Lower leg skin (tissue), 4 donors: ENCODE data around the gene SURF6. TPM values are rescaled to one million over a fixed set of nuclear protein-coding genes. Genes with fewer than 3 reads are reported as not detected.
"Not testable (repeated sequence)": the region's sequence is repeated elsewhere in the genome, so short reads cannot be mapped to it uniquely, and the experiment has no call there.

ENCODE experiments used
- DNase-seq, 2 donors: peaks; one replicate each; pipeline ENCODE4 v3.0.0-alpha.2; 2019; ENCODE audit warnings: low spot score in 2 of 2
- H3K4me3 ChIP-seq: fragments of 200-600 bp; sonication (generic); 2 replicates; pipeline ENCODE4 v1.5.1; 2017; ENCODE audit warnings: mild to moderate bottlenecking, low read depth; ENCODE audit not compliant: poor library complexity, severe bottlenecking
- POLR2A ChIP-seq, 2 donors: fragments of 450-650 bp; IDR thresholded peaks; one replicate each; pipeline ENCODE4 v1.6.1; 2016 to 2017; ENCODE audit warnings: antibody characterized with exemption in 2 of 2, mild to moderate bottlenecking in 1 of 2, moderate library complexity in 1 of 2
- WGBS, 2 donors: methylation state at CpG; one replicate each; pipeline ENCODE4 v1.1.5; 2018; 5-methylcytosine and 5-hydroxymethylcytosine counted together
- intact Hi-C: fragments of 100-400 bp; cut with DNase I; formaldehyde crosslinking; loops from one replicate; pipeline ENCODE4 v1.15.0; 2023; ENCODE audit warnings: low total_unique reads
- total RNA-seq, 4 donors: library from RNA; depleted of rRNA; stranded (reverse); fragments of >200 nt; gene quantifications; one replicate each; pipeline ENCODE4 v1.1.0, GENCODE V29; 2016
- TF ChIP-seq, protein P1 (sequence below), 3 donors: fragments of 450-650 bp; IDR thresholded peaks; one replicate each; pipeline ENCODE4 v1.5.1; 2016; ENCODE audit warnings: antibody characterized with exemption in 3 of 3, mild to moderate bottlenecking in 3 of 3, moderate library complexity in 2 of 3

Gene SURF6
- total RNA-seq, 4 donors from 2014 or later, result 21.7 to 37.4 (median 27.4) TPM

DNA sequence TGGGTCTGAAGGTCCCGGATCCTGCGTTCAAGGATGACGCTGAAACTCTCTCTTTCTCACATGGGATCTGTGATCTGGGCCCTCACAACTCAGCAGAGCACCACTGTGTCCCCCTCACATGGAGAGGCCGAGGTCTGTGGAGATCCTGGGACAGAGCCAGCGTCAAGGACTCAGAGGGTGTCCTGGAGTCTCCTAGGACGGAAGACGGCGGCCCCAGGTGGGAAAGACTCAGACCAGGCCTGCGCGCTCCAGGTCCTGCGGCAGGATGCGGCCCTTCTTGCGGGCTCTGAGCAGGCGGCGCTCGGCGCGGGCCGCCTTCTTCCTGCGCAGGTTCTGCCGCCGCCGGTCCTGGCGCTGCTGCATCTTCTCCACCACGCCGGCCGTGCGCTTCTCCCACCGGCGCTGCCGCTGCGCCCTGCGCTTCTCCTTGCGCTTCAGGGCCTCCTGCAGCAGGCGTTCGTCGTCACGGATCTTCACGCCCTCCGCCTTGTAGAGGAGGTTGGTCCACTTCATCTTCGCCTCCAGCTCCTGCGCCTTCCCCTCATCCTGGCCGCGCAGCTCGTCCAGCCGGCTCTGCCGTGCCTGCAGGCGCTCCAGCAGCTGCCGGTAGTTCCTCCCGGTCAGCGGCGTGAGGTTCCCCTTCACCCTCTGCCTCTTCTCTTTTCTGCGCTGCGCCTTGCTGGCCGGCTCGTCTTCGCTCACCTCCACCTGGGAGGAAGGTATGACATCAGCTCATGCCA lies 4.2 kb downstream of the SURF6 start:
- 94 to 96% methylated on average over 54 to 57 of the region's 57 CpGs for WGBS, 2 donors
- intact Hi-C loops, result loop anchor here (10.0 kb wide), 1 partner anchor 147 kb away; no protein-coding TSS in a partner anchor
- peak in 1 of 2 donors; percentile 82 for DNase-seq
- TF ChIP-seq POLR2A (IDR thresholded peaks at IDR 0.05), result no peak
- TF ChIP-seq, protein P1, sequence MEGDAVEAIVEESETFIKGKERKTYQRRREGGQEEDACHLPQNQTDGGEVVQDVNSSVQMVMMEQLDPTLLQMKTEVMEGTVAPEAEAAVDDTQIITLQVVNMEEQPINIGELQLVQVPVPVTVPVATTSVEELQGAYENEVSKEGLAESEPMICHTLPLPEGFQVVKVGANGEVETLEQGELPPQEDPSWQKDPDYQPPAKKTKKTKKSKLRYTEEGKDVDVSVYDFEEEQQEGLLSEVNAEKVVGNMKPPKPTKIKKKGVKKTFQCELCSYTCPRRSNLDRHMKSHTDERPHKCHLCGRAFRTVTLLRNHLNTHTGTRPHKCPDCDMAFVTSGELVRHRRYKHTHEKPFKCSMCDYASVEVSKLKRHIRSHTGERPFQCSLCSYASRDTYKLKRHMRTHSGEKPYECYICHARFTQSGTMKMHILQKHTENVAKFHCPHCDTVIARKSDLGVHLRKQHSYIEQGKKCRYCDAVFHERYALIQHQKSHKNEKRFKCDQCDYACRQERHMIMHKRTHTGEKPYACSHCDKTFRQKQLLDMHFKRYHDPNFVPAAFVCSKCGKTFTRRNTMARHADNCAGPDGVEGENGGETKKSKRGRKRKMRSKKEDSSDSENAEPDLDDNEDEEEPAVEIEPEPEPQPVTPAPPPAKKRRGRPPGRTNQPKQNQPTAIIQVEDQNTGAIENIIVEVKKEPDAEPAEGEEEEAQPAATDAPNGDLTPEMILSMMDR (IDR thresholded peaks at IDR 0.05), result no peak
- H3K4me3 ChIP-seq, result no peak overlapping the region

DNA sequence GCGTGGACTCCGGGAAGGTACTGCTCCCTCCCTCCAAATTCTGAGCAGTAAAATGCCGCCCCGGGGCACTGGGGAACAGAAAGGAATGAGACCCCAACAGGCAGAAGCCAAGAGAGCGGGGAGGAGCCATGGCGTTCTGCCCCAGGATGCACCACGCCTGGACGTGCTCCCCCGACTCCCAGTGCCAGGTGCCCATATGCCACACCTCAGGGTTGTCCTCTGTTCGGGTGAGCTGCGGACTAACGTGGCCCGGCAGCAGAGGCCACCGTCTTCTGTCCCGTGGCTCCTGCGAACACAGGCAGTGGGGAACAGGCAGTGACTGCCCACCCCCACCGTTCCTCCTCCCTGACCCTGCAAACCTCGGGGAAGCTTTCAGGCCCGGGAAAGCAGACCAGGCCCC lies 4.8 kb downstream of the SURF6 start:
- peak in 1 of 2 donors; percentile 72 for DNase-seq
- WGBS, 2 donors, result 79 to 81% methylated on average over 19 of the region's 19 CpGs
- intact Hi-C loops, result loop anchor here (10.0 kb wide), 1 partner anchor 146 kb away; no protein-coding TSS in a partner anchor
- TF ChIP-seq POLR2A (IDR thresholded peaks at IDR 0.05), result no peak
- TF ChIP-seq, protein P1 (IDR thresholded peaks at IDR 0.05), result no peak
- no peak overlapping the region for H3K4me3 ChIP-seq

DNA sequence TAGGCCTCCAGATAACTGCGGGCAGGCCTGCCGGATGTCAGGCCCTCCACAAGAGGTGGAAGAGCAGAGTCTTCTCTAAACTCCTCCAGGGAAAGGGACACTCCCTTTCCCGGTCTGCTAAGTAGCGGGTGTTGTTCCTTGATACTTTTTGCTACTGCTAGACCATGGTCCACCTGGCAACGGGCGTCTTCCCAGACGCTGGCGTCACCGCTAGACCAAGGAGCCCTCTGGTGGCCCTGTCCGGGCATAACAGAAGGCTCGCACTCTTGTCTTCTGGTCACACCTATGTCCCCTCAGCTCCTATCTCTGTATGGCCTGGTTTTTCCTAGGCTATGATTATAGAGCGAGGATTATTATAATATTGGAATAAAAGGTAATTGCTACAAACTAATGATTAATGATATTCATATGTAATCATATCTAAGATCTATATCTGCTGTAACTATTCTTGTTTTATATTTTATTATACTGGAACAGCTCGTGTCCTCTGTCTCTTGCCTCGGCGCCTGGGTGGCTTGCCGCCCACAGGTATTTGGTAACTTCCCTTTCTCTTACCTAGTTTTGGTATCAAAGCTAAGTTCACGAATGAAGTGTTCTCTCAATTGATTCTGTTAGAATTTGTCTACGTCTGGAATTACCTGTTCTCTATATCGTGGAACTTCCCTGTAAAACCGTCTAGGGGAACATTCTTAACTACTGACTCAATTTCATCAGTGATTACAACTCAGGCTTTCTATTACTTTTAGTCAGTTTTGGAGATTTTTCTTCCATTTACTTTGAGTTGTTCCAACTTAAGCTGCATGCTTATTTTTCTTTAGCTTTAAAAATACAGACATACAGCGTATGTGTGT lies 6.5 kb downstream of the SURF6 start:
- TF ChIP-seq, protein P1 (IDR thresholded peaks at IDR 0.05), result peak in 1 of 3 donors; percentile 17
- intact Hi-C loops, result loop anchor here (10.0 kb wide), 1 partner anchor 145 kb away; no protein-coding TSS in a partner anchor
- 48 to 52% methylated on average over 21 of the region's 21 CpGs for WGBS, 2 donors

GRCh38 chr9:133327834-133328484 lies 8.0 kb downstream of the SURF6 start:
- H3K4me3 ChIP-seq, result no peak overlapping the region
- DNase-seq, result peak in 1 of 2 donors; percentile 70
- intact Hi-C loops, result no loop called here
- WGBS, 2 donors, result 92% methylated on average over 10 of the region's 10 CpGs
- no peak for TF ChIP-seq POLR2A (IDR thresholded peaks at IDR 0.05)
- TF ChIP-seq, protein P1 (IDR thresholded peaks at IDR 0.05), result no peak

More for the DNA sequence above, 6.5 kb downstream of the SURF6 start:
- H3K4me3 ChIP-seq, result not testable (repeated sequence)
- DNase-seq, result peak in 1 of 2 donors; percentile 84

- H3K4me3 ChIP-seq, intact Hi-C loops: not testable (repeated sequence)
- WGBS, 2 donors, result 83 to 87% methylated on average over 6 of the region's 6 CpGs
- DNase-seq, result peak in 1 of 2 donors; percentile 37
Observed at GRCh38 chr9:133327021-133327420, 9.0 kb downstream of the SURF6 start.
